GM21528 (cell line): ENCODE measurements around the gene CCDC88B.
"Not testable (repeated sequence)": the region's sequence is repeated elsewhere in the genome, so short reads cannot be mapped to it uniquely, and the experiment has no call there.

Experiments
- ATAC-seq: cut with Tn5 transposase; IDR thresholded peaks from one replicate; pipeline ENCODE4 v1.9.1; 2021; ENCODE audit warnings: mild to moderate bottlenecking, moderate library complexity; ENCODE audit not compliant: unreplicated experiment, low FRiP score

The CCDC88B gene

DNA sequence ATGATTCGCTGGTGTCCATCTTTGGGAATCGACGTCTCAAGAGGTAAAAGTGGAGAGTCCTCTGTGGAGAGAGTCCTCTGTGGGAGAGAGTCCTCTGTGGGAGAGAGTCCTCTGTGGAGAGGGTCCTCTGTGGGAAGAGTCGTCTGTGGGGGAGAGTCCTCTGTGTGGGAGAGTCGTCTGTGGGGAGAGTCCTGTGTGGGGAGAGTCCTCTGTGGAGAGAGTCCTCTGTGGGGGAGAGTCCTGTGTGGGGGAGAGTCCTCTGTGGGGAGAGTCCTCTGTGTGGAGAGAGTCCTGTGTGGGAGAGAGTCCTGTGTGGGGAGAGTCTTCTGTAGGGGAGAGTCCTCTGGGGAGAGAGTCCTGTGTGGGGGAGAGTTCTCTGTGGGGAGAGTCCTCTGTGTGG, 19.0 kb upstream of the CCDC88B start:
- ATAC-seq, result no peak

DNA sequence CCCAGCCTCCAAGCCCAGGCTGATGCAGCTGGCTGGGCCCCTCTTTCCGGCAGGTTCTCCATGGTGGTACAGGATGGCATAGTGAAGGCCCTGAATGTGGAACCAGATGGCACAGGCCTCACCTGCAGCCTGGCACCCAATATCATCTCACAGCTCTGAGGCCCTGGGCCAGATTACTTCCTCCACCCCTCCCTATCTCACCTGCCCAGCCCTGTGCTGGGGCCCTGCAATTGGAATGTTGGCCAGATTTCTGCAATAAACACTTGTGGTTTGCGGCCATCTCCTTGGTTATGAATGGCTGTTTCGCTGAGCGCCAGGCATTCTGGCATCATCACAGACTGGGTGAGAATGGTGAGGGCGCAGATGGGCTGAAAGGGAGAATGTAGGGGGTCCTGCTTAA, 18.5 kb upstream of the CCDC88B start:
- no peak for ATAC-seq

- ATAC-seq, result no peak
These were observed 17.1 kb upstream of the CCDC88B start for GRCh38 chr11:64322925-64323260.

DNA sequence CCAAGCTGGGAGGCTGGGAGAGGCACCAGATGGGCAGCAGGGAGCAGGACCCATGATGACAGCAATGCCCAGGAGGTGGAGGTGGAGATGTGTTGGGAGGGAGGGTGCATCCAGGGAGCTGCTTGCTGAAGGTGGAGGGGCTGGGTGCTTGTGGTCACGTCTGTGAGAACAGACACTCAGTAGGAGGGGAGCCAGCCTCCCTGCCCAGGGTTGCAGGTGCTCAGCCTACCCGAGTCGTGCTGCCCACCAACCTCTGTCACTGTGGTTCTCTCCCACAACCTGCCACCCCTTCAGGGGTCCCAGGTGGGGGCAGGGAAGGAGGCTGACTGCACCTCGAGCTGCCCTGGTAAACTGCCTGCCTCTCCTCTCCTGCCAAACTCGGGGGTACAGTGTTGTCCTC, 16.6 kb upstream of the CCDC88B start:
- no peak for ATAC-seq

DNA sequence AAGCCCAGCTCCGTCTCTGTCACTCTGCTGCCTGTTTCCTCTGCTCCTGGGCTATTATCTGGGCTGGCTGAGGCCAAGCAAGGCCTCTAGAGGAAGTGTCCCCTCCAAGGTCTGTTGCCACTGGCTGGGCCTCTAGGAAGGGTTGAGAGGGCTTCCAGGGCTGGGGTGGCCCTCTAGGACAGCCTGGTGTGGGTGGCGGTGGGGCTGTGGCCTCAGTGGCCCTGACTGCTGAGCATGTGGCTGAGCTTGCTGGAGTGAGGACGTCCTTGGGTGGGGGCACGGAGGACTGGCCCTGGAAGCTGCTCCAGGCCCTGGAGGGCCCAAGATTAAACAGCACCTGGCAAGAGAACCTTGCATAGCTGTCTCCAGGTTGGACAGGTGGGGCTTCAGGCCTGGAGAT, 16.0 kb upstream of the CCDC88B start:
- ATAC-seq, result not testable (repeated sequence)

- ATAC-seq, result no peak
These were observed 15.1 kb upstream of the CCDC88B start for GRCh38 chr11:64324692-64325469.

DNA sequence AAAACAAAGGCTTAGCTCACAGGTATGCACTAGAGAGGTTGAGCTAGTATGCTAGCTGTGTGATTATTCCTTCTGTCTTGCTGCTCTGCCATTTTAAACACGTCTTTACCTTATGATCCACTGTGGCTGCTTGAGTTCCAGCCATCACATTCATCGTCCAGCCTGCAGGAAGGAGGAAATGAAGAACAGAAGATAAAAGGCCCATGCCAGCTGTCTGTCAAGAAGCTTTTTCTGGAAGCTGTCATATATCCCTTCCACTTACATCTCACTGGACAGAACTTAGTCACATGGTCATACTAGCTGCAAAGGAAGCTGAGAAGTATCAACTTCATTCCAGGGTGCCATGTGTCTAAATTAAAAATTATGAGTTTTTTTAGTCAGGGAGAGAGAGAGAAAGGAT, 12.6 kb upstream of the CCDC88B start:
- ATAC-seq, result no peak

DNA sequence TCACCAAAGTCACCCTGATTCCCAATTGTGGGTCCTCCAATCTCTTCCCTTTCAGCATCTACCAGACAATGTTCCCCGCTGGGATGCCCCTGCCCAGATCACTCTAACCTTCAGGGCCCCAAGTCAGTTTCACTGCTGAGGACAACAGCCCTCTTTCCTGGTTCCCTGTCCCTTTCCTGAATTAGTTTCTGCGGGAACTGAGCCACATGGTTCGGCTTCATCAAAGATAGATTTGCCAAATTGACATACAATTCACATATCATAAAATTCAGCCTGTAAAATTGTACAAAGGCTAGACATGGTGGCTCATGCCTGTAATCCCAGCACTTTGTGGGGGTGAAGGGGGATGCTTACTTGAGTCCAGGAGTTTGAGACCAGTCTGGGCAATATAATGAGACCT, 12.0 kb upstream of the CCDC88B start:
- no peak for ATAC-seq

DNA sequence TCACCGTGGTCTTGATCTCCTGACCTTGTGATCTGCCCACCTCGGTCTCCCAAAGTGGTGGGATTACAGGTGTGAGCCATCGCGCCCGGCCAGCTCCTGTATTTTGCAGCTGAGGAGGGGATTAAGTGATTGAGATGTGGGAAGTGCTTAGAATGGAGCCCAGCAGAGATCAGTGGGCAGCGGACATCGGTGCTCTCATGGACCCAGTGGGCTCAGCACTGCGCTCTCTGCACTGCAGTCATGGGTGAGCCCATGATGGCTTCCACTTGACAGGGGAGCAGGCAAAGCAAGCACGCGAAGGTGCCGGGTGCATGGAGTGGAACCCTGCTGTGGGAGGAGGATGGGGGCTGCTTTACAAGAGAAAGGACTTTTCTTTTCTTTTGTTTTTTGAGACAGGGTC, 9.1 kb upstream of the CCDC88B start:
- ATAC-seq, result no peak

GRCh38 chr11:64331569-64332371, 8.2 kb upstream of the CCDC88B start:
- ATAC-seq, result no peak

- no peak for ATAC-seq
These were observed 6.4 kb upstream of the CCDC88B start for GRCh38 chr11:64333556-64333955.

DNA sequence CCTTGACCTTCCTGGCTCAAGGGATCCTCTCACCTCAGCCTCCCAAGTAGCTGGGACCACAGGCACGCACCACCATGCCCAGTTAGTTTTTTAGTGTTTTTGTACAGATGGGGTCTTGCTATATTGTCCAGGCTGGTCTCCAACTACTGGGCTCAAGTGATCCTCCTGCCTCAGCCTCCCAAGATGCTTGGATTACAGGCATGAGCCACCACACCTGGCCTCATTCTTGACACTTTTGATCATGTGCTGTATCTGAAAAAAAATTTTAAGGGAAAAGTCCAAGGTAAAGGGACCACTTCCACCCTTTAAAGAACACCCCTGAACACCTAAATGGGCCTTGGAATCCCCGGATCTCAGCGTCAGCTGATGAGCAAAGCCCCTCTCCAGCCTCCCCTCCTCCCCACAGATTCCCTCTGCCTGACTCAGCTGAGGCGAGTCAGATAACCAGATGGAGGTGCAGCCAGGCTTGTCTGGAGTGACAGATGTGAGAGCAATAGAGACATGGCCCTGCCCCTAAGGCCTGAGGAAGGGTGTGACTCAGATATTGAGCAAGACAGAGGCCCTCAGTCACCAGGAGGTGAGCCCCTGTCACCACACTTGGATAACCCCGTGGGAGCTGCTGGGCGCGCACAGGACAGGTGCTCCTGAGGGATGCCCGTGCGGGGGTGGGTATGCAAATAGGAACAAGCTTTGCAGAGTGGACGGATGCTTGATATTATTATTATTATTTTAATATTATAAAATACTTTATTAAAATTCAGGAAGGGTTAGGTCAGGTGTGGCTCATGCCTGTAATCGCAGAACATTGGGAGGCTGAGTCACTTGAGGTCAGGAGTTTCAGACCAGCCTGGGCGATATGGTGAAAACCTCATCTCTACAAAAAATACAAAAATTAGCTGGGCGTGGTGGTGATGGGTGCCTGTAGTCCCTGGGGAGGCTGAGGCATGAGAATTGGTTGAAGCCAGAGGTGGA, 5.0 kb upstream of the CCDC88B start:
- ATAC-seq, result peak; percentile 64

GRCh38 chr11:64337538-64338249, 2.3 kb upstream of the CCDC88B start:
- ATAC-seq, result no peak

GRCh38 chr11:64338716-64339115, 1.3 kb upstream of the CCDC88B start:
- no peak for ATAC-seq

DNA sequence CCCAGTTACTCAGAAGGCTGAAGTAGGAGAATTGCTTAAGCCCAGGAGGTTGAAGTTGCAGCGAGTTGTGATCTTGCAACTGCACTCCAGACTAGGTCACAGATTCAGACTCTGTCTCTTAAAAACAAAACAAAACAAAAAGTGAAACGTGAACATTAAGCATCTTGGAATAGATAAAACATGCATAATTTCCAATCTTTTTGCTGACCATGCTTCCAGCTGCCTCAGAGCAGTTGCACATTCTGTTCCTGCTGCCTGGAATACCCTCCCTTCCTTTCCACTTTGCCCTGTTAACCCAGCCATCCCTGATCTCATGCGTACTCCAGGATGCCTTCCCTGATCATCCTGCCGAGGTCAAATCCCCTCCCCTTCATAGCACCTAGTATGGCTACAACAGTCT, 718 bp upstream of the CCDC88B start:
- ATAC-seq, result no peak

- ATAC-seq, result peak; percentile 32
These were observed 799 bp downstream of the CCDC88B start for GRCh38 chr11:64340671-64341335.

GRCh38 chr11:64341429-64341828, 1.4 kb downstream of the CCDC88B start:
- no peak for ATAC-seq

DNA sequence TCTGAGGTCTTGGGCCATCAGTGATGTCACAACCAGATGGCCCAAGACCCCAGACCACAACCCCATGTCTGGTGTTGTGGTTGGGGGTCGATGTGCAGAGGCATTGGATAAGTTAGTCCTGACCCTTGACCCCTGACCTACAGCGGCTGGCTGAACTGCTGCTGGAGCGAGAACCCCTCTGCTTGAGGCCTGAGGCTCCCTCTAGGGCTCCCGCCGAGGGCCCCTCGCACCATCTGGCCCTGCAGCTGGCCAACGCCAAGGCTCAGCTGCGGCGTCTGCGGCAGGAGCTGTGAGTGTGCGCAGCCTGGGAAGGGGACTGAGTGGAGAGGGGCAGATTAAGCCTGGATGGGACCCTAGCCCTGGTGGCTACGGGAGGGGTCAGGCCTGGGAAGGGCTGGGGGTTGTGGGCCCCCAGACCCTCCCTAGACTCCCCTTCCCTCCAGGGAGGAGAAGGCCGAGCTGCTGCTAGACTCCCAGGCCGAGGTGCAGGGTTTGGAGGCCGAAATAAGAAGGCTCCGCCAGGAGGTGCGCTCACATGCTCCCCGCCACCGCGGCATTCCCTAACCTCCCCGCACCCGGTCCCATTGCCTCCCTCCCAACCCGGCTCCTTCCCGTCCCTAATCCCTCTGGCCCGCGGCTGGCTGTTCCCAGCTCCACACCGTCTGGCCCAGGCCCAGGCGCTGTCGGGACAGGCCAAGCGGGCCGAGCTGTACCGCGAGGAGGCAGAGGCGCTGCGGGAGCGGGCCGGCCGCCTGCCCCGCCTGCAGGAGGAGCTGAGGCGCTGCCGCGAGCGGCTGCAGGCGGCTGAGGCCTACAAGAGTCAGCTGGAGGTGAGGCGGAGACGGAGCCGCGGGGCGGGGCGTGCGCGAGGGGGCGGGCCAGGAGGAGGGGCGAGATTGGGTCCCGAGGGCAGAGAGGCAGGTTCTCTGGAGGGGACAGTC, 2.1 kb downstream of the CCDC88B start:
- no peak for ATAC-seq
